GM19035 (cell line): ENCODE measurements around the gene RCOR1.
"Not testable (repeated sequence)": the region's sequence is repeated elsewhere in the genome, so short reads cannot be mapped to it uniquely, and the experiment has no call there.

Source experiments
- ATAC-seq: cut with Tn5 transposase; IDR thresholded peaks from one replicate; pipeline ENCODE4 v1.9.1; 2021; ENCODE audit not compliant: unreplicated experiment

Gene RCOR1

DNA sequence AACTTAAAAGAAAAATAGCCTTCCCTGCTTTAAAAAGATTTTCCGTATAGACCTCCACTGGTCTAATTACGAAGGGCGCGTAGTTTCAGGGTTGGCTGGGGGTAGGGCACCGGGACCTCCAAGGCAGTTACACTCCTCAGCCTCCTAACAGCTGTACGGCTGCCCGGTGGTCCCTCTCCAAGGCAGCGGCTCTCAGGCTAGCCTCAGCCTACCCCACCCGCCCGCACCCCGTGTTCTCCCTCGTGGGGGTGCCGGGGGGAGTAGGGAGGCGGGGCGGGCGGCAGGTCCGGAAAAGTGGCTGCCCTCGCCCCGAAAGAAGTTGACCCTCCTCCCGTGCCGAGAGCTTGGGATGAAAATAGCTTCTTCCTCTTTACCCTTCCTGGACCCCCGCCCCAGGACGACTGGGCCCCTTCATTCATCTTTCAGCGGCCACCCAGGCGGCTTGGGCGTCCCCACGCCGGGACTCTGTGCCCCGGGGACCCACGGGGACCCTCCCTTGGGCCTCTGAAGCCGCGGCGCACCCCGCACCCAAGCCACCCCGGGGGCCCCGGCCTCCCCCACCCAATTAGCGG is 991 bp upstream of the RCOR1 start:
- ATAC-seq = no peak

DNA sequence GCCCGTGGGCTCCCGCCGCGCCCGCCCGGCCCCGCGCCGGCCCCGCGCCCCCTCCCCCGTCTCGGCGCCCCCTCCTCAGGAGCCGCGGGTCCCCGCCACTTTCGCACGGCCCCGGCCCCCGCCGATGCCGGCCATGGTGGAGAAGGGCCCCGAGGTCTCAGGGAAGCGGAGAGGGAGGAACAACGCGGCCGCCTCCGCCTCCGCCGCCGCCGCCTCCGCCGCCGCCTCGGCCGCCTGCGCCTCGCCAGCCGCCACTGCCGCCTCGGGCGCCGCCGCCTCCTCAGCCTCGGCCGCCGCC is 263 bp downstream of the RCOR1 start:
- ATAC-seq = peak; percentile 9

DNA sequence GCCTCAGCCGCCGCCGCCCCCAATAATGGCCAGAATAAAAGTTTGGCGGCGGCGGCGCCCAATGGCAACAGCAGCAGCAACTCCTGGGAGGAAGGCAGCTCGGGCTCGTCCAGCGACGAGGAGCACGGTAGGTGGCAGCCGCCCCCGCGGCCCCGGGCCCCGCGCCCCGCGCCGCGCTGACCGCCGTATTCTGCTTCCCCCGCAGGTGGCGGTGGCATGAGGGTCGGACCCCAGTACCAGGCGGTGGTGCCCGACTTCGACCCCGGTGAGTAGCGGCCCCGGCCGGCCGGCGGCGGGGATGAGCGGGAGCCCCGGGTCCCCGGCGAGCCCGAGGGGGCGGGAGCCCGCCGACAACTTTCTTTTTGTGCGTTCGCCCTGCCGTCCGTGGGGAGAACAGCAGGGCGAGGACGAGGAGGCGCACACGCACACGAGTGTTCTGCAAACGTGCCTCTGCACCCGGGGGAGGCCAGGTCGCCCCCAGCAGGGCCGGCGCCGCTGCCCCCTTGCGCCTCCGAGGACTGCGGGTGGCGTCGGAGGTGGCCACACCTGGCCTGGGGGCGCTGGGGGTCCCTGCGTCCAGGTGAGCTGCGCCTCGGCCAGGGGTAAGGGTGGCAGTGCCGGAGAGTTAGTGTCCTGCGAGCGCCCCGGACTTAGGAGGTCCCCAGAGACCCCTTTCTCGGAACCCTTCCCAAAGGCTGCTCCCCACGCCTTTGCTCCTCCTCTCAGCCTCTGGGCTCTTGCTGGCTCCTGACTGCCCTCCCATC is 794 bp downstream of the RCOR1 start:
- ATAC-seq = peak; percentile 13

- no peak for ATAC-seq
Observed at GRCh38 chr14:102593825-102594137, 1.3 kb downstream of the RCOR1 start.

DNA sequence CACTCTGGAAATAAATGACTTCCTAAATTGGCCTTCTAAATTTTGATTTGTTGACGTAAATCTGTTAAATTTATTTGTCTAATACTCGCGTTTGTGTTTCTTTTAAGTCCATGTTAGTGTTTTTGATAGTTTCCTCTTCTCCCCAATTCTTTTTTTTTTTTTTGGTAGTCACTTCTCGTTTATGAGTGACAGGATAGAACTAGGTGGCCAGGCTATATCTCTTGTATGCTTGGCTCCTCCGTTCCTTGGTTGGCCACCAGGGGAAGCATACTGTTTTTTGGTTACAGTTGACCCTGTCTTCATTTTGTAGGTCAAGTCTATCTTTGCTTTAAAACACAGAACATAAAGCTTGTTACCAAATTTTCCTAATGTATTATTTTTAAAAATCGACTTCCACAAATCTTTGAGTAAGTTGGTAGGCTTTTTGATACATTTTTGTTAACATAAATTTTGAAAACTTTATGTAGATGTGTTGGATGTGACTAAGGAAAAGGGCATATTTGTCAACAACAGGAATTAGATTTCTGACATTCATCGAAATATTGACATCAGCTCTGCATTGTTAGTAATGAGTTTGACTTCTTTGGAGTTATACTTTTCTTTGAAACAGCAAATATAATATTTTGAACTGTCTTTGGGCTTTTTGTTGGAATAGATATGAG is 2.2 kb downstream of the RCOR1 start:
- no peak for ATAC-seq

- ATAC-seq = no peak
Observed at GRCh38 chr14:102601378-102601925, 9.0 kb downstream of the RCOR1 start.

DNA sequence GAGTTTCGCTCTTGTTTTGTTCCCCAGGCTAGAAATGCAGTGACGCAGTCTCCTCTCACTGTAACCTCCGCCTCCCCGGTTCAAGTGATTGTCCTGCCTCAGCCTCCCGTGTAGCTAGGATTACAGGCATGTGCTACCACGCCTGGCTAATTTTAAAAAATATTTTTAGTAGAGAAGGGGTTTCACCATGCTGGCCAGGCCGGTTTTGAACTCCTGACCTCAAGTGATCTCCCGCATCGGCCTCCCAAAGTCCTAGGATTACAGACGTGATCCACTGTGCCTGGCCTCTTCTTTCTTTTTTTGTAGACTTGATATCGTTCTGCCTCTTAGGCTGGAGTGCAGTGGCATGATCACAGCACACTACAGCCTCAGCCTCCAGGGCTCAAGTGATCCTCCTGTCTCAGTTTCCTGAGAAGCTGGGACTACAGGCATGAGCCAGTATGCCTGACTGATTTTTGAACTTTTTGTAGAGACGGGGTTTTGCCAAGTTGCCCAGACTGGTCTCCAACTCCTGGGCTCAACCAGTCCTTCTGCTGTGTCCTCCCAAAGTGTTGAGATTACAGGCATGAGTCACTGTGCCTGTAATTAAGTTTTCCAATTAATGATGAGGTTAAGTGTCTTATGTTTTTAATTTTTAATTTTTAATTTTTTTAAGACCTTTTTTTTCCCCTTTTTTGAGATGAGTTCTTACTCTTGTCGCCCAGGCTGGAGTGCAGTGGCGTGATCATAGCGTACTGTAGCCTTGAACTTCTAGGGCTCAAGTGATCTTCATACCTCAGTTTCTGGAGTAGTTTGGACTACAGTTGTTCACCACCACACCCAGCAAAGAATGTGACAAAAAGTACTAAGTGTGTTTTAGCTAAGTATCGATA is 10.2 kb downstream of the RCOR1 start:
- no peak for ATAC-seq

DNA sequence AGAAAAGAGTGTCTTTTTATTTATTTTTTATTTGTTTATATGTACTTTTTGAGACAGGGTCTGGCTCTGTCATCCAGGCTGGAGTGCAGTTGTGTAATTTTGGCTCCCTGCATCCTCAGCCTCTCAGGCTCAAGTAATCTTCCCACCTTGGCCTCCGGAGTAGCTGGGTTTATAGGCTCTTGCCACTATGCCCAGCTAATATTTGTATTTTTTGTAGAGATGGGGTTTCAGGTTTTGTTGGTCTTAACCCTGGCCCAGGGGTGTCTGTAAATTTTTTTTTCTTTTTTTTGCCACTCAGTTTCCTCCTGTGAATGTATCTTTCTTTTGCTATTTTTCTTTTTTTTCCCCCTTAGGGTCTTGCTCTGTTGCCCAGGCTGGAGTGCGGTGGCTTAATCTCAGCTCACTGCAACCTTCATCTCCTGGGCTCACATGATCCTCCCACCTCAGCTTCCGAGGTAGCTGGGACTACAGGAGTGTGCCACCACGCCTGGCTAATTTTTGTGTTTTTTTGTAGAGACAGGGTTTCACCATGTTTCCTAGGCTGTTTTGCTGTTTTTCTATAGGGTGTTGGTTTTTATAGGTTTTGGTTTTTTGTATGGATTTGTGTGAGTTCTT is 11.0 kb downstream of the RCOR1 start:
- no peak for ATAC-seq

DNA sequence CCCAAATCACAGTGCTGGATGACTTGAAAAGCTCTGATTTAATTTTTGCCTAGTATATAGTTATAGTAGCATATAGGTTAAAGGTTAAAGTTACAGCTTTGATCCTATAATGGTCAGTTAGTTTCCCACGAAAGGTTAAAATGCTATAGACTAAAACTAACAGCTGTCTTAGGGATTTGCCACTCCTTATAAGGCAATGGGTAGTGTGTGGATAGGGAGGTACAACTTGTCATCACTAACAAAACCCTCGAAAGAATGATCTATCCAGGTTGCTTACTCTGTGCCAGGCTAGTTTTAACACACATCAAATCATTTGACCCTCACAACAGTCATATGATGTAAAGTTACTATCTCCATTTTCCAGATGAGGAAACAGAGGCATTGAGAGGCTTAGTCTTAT is 11.7 kb downstream of the RCOR1 start:
- ATAC-seq = no peak

- ATAC-seq = no peak
Observed at GRCh38 chr14:102605029-102605428, 12.6 kb downstream of the RCOR1 start.

- no peak for ATAC-seq
Observed at GRCh38 chr14:102606296-102606695, 13.8 kb downstream of the RCOR1 start.

DNA sequence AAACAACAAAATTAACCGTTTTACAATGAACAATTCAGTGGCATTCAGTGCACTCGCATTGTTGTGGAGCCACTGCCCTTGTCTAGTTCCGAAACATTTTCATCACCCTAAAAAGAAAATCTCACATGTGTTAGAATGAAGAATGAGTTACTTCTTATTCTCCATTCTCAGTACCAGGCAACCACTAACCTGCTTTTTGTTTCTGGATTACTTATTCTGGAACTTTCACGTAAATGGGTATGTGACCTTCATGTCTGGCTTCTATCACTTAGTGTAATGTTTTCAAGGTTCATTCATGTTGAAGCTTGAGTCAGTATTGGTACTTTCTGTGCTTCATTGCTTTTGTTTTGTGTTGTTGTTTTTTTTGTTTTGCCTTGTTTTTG is 15.6 kb downstream of the RCOR1 start:
- no peak for ATAC-seq

DNA sequence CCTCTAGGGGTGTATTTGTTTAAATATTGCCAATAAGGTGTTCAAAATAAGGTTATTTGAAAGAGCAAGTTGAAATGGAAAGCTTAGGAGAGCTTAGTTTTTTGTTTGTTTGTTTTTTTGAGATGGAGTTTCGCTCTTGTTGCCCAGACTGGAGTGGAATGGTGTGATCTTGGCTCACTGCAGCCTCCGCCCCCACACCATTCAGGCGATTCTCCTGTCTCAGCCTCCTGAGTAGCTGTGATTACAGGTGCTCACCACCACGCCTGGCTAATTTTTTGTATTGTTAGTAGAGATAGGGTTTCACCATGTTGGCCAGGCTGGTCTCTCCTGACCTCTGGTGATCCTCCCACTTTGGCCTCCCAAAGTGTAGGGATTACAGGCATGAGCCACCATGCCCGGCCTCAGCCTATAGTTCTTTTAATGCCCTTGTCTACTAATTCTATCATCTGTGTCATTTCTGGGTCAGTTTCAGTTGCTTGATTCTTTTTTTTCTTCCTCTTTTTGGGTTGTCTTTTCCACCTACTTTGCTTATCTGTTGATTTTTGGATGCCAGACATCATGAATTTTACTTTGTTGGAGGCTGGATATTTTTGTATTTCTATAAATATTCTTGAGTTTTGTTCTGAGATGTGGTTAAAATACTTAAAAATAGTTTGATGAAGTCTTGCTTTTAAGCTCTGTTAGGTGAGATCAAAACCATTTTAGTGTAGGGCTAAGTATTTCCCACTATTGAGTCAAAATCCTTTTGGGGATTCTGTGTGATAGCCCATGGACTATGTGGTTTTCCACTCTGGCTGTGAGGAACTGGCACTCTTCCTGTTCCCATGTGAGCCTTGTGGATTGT is 18.7 kb downstream of the RCOR1 start:
- no peak for ATAC-seq

GRCh38 chr14:102616318-102616717 is 23.9 kb downstream of the RCOR1 start:
- ATAC-seq = no peak

DNA sequence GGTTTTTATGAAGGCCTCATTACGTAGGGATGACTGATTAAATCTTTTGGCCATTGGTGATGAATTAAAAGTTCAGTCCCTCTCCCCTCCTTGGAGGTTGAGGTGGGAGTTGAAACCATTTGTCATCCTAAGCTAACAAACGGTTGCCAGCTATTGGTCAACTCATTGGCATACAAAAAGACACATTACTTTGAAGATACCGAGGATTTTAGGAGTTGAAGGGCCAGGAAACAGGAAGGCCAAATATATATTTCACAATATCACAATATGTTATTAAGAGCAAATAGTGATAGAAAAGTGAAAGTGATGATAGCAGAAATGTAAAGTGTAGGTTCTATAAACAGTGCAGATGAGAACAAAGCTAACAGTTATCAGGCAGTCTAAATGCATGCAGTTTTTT is 24.4 kb downstream of the RCOR1 start:
- ATAC-seq = no peak

DNA sequence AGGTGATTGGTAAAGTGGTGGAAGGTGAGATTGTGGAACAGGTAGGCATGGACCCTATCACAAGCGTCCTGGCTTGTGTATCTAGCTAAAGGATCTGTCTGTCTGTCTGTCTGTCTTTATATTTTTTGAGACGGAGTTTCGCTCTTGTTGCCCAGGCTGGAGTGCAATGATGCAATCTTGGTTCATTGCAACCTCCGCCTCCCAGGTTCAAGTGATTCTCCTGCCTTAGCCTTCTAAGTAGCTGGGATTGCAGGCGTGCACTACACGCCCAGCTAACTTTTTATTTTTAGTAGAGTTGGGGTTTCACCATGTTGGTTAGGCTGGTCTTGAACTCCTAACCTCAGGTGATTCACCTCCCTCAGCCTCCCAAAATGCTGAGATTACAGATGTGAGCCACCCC is 26.6 kb downstream of the RCOR1 start:
- ATAC-seq = not testable (repeated sequence)

- no peak for ATAC-seq
Observed at GRCh38 chr14:102620413-102620812, 28.0 kb downstream of the RCOR1 start.

DNA sequence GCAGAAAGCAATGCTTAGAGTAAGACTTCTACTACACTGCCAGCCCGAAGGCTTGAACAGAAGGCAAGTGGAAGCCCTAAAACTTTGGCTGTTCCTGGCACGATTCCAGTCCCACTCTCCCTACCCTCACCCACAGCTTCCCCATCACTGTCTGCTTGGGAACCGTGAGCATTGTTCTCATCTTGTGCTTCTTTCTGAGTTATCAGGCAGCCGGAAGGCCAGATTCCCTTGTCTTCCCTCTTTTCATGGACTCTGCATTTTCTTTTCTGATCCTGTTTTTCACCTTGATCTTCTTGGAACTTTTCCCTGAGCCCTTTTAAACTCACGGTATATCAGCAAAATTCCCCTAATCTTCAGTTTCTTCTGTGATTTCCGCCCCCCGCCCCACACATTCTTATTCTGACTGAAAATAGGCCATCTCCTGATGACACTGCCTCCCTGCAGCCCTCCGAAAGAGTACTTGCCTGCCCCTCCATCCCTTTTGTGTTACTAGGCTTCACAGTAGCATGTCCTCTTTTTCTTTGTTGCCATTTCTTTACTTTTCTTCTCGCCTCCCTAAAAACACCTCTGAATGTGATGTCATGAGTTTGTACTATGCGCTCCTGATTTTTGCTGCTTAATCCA is 29.9 kb downstream of the RCOR1 start:
- no peak for ATAC-seq

GRCh38 chr14:102624666-102625065 is 32.2 kb downstream of the RCOR1 start:
- ATAC-seq = no peak
